Effector memory CD8-positive, alpha-beta T cell (primary cell): ENCODE data around the gene FGF1.

ENCODE experiments used
- ATAC-seq: fragments of 150-1000 bp; cut with Tn5 transposase; replicated peaks from 2 replicates; pipeline ENCODE4 v1.10.0; 2021; ENCODE audit warnings: mild to moderate bottlenecking, moderate library complexity
- DNase-seq, 3 experiments: peaks; one replicate each; pipeline ENCODE4 v3.0.0; 2021
- H3K27ac Mint-ChIP-seq, 2 donors: one replicate each; pipeline ENCODE4 v1.8.0; 2022; ENCODE audit warnings: mild to moderate bottlenecking in 2 of 2, mixed read lengths in 2 of 2, moderate library complexity in 2 of 2
- H3K27me3 Mint-ChIP-seq, 2 donors: one replicate each; pipeline ENCODE4 v1.8.0; 2022; ENCODE audit warnings: mixed read lengths in 2 of 2
- H3K36me3 Mint-ChIP-seq: one replicate; pipeline ENCODE4 v1.8.0; 2022; ENCODE audit warnings: mild to moderate bottlenecking, moderate library complexity, mixed read lengths; ENCODE audit not compliant: insufficient read depth
- H3K4me1 Mint-ChIP-seq, 2 donors: one replicate each; pipeline ENCODE4 v1.8.0; 2022; ENCODE audit warnings: low read depth in 2 of 2, mixed read lengths in 2 of 2
- H3K4me3 Mint-ChIP-seq, 2 donors: one replicate each; pipeline ENCODE4 v1.8.0; 2022; ENCODE audit warnings: mild to moderate bottlenecking in 2 of 2, mixed read lengths in 2 of 2, moderate library complexity in 2 of 2
- H3K9me3 Mint-ChIP-seq, 2 donors: one replicate each; pipeline ENCODE4 v1.8.0; 2022; ENCODE audit warnings: mixed read lengths in 2 of 2

The FGF1 gene

DNA sequence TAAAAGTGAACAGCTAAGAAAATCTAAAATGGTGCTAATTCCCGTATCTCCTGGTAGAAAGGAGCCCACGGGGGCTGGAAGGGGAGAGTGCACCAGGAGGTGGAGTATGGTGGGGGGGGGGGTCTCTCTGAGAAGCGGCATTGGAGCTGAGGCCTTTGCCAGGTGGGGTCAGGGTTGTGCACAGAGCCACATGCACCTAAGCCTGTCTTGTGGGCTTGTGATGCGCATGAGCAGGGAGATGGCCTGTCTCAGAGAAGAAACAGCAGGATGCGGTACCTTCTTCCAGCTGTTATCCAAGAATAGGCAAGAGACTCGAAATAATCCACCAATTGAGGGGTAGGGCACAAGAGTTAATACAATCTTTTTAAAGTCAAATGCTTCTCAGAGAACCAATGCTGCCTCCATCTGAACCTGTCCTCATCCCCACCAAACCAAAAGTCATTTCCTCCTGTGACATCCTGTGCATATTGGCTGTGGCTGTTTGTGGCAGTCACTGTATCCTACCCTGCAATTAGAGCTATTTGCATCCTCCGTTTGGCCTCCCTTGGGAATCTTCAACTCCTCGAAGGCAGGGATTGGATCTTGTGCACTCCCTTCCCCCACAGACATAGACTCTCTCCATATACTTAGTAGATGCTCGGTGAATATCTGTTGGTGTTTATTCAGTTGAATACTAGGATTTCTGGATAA lies 45.4 kb downstream of the FGF1 start:
- Mint-ChIP-seq H3K27ac (no peak overlapping the region), H3K4me3 (no peak overlapping the region), H3K4me1 (no peaks in the 10 kb centered on the region), H3K27me3 (peaks cover 79 to 88% of the 10 kb centered on the region in 2 donors), H3K36me3 (peaks cover 2% of the 10 kb centered on the region), H3K9me3 (no peaks in the 10 kb centered on the region)
- ATAC-seq (no peak), DNase-seq (no peak)

DNA sequence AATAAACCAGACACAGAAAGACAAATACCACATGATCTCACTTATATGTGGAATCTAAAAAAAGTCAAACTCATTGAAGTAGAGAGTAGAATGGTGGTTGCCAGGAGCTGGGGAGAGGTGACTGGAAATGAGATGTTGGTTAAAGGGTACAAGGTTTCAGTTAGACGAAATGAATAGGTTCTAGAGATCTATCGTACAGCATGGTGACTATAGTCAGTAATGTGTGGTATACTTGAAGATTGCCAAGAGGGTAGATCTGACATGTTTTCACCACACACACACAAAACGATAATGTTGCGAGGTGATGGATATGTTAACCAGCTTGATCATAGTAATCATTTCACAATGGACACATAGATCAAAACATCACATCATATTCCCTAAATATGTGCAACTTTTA lies 46.4 kb downstream of the FGF1 start:
- Mint-ChIP-seq H3K27ac (no peak overlapping the region), H3K36me3 (peaks cover 2% of the 10 kb centered on the region), H3K4me1 (no peaks in the 10 kb centered on the region), H3K27me3 (peaks cover 69 to 83% of the 10 kb centered on the region in 2 donors), H3K4me3 (no peak overlapping the region), H3K9me3 (no peaks in the 10 kb centered on the region)
- DNase-seq = no peak
- no peak for ATAC-seq

DNA sequence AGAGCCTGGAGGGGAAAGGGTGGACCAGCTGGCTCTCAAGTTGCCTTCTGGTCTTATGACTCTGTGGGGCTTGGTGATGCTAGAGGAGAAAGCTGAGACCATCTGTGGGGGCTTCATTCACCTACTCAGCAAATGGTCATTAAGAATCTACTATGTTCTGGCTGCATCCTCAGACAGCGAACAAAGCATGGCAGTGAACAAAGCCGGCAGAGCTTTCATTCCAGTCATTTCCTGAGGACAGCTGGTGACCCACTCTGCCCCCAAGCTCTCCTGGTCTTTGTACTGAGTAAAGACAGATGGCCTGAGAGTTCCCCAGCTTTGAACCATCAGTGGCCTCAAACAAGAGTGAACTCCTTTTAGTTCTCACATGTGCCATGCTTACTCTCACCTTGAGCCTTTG lies 48.0 kb downstream of the FGF1 start:
- no peaks in the 10 kb centered on the region for H3K9me3 Mint-ChIP-seq
- no peak overlapping the region for H3K4me3 Mint-ChIP-seq
- H3K27me3 Mint-ChIP-seq = peaks cover 72 to 85% of the 10 kb centered on the region in 2 donors
- H3K36me3 Mint-ChIP-seq = peaks cover 2% of the 10 kb centered on the region
- H3K27ac Mint-ChIP-seq = no peak overlapping the region
- no peaks in the 10 kb centered on the region for H3K4me1 Mint-ChIP-seq
- DNase-seq (no peak), ATAC-seq (no peak)

DNA sequence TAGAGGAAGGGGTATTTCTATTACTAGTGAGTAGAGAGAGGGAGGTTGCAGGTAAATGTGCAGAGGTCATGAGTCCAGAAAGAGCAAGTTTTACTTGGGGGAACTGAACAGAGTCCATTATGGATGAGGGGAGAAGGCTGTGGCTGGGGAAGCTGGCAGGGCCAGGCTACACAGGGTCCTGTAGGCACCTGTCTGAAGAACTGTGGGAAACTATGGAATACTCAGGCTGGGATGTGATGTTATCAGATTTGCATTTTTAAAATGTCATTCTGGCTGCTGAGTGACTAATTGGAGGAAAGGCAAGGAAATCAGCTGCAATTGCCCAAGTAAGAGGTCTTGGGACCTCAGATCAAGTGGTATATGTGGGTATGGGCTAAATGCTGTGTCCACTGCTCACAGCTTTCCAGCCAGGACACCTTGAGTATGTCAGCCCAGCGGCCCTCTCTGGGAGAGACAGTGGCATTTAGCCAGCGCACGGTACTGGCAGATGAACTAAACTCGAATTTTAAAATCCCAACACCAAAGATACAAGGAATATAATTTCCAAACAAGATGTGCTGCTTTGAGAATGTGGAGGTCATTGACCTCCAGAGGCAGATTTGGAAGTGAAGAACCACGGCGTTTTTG lies 49.1 kb downstream of the FGF1 start:
- Mint-ChIP-seq H3K27ac (no peak overlapping the region), H3K4me1 (no peaks in the 10 kb centered on the region), H3K4me3 (no peak overlapping the region), H3K36me3 (no peaks in the 10 kb centered on the region), H3K9me3 (no peaks in the 10 kb centered on the region), H3K27me3 (peaks cover 71 to 74% of the 10 kb centered on the region in 2 donors)
- DNase-seq (no peak), ATAC-seq (no peak)

DNA sequence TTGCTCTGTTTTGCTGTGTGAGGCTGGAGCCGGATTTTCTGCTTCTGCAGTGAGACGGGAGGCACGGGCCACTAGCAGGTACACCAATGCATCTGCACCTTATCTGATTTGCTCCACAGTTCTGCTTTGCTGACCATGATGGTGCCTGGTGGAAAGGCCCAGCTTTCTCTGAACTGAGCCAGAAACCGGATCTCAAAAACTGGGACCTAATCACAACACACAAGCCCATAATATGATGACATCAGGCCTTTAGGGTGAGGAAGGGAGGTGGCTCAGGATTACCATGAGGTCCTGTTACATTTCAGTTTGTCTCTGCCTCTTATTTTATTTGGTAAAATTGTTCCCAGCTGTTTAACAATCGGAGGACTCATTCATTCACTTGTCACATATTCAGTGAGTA lies 49.8 kb downstream of the FGF1 start:
- ATAC-seq = no peak
- Mint-ChIP-seq H3K4me3 (no peak overlapping the region), H3K27ac (no peak overlapping the region), H3K27me3 (peaks cover 71% of the 10 kb centered on the region in 2 donors), H3K9me3 (no peaks in the 10 kb centered on the region), H3K4me1 (no peaks in the 10 kb centered on the region), H3K36me3 (no peaks in the 10 kb centered on the region)
- DNase-seq = no peak

DNA sequence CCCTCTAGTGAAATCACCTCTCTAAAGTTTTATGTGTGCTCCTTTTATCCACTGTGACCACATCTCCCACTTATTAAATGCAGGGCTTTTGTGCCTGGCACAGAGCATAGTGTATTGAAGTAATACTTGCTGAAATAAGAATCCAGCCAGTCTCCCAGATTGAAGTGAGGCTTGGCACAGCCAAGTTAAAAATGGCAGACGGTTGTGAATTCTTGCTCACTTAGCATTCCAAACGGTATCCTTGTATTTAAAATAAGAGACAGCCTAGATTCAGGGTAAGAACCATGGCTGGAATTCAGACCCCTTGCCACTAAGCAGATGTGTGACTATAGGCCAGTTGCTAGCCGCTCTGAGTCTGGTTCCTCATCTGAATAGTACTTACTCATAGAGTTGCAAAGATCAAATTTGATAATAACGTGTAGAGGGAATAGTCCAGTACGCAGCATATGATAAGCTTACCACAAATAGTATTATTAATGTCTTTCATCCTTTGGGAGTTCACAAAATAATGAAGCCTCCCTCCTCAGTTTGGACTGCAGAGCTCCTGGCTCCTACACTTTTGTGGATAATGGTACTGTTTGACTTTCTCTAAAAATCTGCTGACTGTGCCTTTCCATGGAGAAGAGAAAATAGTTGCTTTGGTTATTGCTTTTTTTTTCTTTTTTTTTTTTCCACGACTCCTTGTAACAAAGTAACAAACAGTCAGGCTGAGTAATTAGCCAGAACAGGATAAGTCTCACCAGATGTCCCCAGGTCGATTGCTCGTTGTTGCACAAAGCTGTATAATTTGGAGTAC lies 51.5 kb downstream of the FGF1 start:
- Mint-ChIP-seq H3K9me3 (no peaks in the 10 kb centered on the region), H3K4me3 (no peak overlapping the region), H3K36me3 (no peaks in the 10 kb centered on the region), H3K4me1 (no peaks in the 10 kb centered on the region), H3K27me3 (peaks cover 54 to 63% of the 10 kb centered on the region in 2 donors), H3K27ac (no peak overlapping the region)
- ATAC-seq (no peak), DNase-seq (no peak)

DNA sequence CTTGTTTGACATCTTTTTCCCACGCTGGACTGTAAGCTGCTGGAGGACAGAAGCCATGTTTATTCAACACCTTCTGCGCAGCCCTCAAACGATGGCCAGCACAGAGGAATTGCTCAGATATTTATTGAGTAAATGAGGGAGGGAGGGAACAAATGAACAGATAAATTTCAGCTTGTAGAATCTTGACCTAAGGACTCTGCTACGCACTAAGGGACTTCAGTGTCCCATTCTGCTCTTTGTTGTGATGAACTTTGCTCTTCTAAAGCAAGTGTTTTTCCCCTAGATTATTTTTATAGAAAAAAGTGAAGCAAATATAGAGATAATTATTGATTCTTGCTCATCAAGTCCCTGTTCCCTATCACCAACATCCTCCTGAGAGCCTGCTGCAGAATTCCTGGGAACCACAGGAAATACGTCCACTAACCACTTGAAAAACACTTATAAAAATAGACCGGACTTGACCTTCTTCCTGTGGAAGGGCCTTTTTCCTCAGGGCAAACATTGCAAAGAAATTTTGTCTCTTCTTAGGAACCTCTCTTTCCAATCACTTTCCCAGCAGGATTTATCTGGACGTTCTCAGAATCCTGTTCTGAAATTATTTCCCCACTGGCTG lies 54.9 kb downstream of the FGF1 start:
- no peak for ATAC-seq
- Mint-ChIP-seq H3K27me3 (peaks cover 42 to 46% of the 10 kb centered on the region in 2 donors), H3K4me3 (no peak overlapping the region), H3K27ac (no peak overlapping the region), H3K4me1 (no peaks in the 10 kb centered on the region), H3K9me3 (no peaks in the 10 kb centered on the region), H3K36me3 (no peaks in the 10 kb centered on the region)
- no peak for DNase-seq

DNA sequence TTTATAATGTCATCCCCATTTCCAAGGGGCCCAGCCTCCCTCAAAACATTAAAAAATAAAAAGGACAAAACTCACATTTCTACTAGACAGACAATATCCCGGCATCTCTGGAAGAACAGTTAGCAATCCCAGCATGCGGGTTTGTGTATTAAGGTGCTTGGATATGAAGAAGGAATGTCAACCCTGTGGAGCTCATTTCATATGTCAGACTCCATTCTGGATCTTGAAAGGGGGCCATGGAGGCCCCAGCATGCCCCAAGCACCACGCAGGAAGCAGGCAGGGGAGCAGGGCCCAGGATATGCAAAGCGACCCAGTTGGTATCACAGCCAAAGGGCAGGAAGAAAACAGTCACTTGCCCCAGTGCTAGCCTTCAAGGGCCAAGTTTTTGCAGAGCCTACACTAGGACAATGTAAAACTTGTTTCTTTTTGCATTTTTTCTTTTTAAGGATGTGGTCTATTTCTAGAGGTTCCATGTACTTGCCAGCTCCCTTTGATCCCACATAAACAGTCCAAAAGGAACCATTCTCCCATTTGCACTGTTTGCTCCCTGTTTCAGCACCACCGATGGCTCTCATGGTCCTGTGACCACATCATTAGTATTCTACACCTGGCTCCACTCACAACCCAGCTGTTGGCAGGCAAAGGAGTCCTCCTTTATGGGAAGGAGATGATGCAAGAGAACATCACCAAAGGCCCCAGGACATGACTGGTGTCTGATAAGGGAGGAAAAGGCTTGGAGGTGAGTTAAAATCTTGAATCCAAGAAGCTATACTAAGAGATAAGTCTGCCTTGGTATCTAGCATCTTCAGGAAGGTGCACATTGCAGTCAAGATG lies 58.3 kb downstream of the FGF1 start:
- DNase-seq = no peak
- ATAC-seq = no peak
- Mint-ChIP-seq H3K27me3 (peaks cover 35 to 36% of the 10 kb centered on the region in 2 donors), H3K4me1 (no peaks in the 10 kb centered on the region), H3K9me3 (no peaks in the 10 kb centered on the region), H3K27ac (no peak overlapping the region), H3K4me3 (no peak overlapping the region), H3K36me3 (no peaks in the 10 kb centered on the region)

DNA sequence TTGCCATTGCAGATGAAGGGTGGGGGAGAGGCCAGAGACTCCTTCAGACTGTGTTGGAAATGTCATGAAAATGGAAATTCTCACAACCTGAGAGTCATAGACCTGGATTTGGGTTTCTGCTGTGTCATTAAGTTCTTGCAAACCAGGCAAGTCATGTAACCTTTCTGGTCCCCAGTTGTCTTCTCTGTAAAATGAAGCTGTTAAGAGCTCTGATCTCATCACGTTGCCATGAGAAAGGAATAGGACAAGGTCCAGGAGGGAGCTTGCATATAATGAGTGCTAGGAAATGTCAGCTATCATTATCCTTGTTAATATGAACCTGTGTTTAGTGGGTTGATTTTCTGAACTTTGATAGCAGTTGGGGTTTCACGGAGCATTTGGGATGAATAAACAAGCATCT lies 59.1 kb downstream of the FGF1 start:
- Mint-ChIP-seq H3K36me3 (no peaks in the 10 kb centered on the region), H3K9me3 (no peaks in the 10 kb centered on the region), H3K4me1 (no peaks in the 10 kb centered on the region), H3K4me3 (no peak overlapping the region), H3K27me3 (peaks cover 32 to 40% of the 10 kb centered on the region in 2 donors), H3K27ac (no peak overlapping the region)
- no peak for ATAC-seq
- DNase-seq = no peak

DNA sequence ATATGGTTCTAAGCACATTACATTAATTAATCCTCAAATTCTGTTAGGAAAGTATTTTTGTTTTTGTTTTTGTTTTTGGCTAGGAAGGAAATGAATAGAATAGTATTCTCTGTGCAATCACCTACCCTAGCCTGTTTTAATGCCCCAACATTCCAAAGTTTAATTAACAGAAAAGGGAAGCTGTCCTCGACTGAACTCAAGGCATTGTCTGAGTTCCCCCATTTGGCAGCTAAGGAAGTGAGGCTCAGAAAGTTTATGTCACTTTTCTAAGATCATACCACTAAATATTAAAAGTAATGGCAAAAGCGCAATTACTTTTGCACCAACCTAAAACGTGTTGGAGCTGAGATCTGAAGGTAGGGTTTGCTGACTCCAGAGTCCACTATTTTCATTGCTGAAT lies 59.8 kb downstream of the FGF1 start:
- H3K27ac Mint-ChIP-seq = no peak overlapping the region
- no peaks in the 10 kb centered on the region for H3K36me3 Mint-ChIP-seq
- no peaks in the 10 kb centered on the region for H3K4me1 Mint-ChIP-seq
- no peak overlapping the region for H3K4me3 Mint-ChIP-seq
- H3K9me3 Mint-ChIP-seq = no peaks in the 10 kb centered on the region
- ATAC-seq (no peak), DNase-seq (no peak)
- H3K27me3 Mint-ChIP-seq = peaks cover 38 to 45% of the 10 kb centered on the region in 2 donors

DNA sequence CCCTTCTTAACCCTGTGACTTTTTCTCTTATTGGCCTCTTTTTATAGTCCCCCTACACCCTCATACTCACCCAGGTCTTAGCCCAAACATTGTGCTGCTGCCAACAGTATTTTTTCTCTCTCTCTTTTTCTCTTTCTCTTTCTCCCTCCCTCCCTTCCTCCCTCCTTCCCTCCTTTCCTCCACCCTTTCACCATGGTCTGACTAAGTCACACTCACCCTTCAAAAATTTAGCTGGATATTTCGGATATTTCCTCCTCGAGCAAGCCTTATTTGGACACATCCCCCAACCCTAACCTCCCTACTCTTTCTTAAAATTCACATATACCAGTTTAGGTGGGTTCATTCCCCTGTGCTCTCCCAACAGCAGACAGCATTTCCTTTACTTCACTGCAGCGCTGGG lies 64.7 kb downstream of the FGF1 start:
- no peak for ATAC-seq
- Mint-ChIP-seq H3K4me1 (no peaks in the 10 kb centered on the region), H3K27ac (no peak overlapping the region), H3K36me3 (no peaks in the 10 kb centered on the region), H3K27me3 (peaks cover 24 to 25% of the 10 kb centered on the region in 2 donors), H3K9me3 (no peaks in the 10 kb centered on the region), H3K4me3 (no peak overlapping the region)
- DNase-seq = no peak

DNA sequence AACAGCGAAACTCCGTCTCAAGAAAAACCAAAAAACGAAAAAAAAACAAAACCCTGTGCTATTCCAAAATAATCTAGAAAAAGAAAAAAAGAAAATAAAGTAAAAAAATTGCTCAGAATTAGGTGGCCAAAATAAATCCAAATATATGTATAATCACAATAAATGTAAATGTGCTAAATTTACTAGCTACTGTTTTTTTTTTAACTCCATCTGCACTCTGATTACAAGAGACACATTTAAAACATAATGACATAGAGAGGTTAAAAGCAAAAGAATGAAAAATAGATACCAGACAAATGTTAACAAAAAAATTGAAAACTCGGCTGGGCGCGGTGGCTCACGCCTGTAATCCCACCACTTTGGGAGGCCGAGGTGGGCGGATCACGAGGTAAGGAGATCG lies 66.1 kb downstream of the FGF1 start:
- H3K4me3 Mint-ChIP-seq = no peak overlapping the region
- no peaks in the 10 kb centered on the region for H3K36me3 Mint-ChIP-seq
- H3K4me1 Mint-ChIP-seq = no peaks in the 10 kb centered on the region
- ATAC-seq (no peak), DNase-seq (no peak)
- H3K27ac Mint-ChIP-seq = no peak overlapping the region
- H3K9me3 Mint-ChIP-seq = no peaks in the 10 kb centered on the region
- H3K27me3 Mint-ChIP-seq = peaks cover 19 to 24% of the 10 kb centered on the region in 2 donors

DNA sequence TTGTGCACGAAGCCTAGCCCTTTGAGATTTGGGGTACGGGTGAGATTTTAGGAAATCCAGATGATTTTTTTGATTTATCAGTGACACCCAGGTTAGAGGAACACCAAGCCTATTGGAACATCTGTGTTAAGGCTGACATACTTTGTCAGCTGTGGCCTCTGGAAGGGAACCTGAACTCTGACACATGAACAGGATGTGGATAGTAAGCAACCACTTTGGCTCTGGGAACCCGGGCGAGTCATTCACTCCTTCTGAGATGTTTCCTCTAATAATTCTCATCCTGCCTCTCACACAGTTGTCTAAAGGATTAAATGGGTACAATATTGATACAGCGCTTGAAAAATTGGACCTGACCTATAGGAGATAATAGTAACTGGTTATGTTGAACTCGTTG lies 67.8 kb downstream of the FGF1 start:
- no peaks in the 10 kb centered on the region for H3K4me1 Mint-ChIP-seq
- DNase-seq = no peak
- H3K9me3 Mint-ChIP-seq = no peaks in the 10 kb centered on the region
- H3K27ac Mint-ChIP-seq = no peak overlapping the region
- no peak overlapping the region for H3K4me3 Mint-ChIP-seq
- peaks cover 19 to 35% of the 10 kb centered on the region in 2 donors for H3K27me3 Mint-ChIP-seq
- ATAC-seq = no peak
- no peaks in the 10 kb centered on the region for H3K36me3 Mint-ChIP-seq
